VCaP (cell line): Measurements from ENCODE around the gene NFE2.

Experiments used
- H3K27ac ChIP-seq: fragments of 450-650 bp; 2 replicates; pipeline ENCODE4 v1.5.1; 2017
- TF ChIP-seq, protein P1 (sequence below): fragments of 450-650 bp; conservative IDR thresholded peaks from 2 replicates; pipeline ENCODE4 v1.5.1; 2017; ENCODE audit warnings: mild to moderate bottlenecking, moderate library complexity

NFE2 gene

DNA sequence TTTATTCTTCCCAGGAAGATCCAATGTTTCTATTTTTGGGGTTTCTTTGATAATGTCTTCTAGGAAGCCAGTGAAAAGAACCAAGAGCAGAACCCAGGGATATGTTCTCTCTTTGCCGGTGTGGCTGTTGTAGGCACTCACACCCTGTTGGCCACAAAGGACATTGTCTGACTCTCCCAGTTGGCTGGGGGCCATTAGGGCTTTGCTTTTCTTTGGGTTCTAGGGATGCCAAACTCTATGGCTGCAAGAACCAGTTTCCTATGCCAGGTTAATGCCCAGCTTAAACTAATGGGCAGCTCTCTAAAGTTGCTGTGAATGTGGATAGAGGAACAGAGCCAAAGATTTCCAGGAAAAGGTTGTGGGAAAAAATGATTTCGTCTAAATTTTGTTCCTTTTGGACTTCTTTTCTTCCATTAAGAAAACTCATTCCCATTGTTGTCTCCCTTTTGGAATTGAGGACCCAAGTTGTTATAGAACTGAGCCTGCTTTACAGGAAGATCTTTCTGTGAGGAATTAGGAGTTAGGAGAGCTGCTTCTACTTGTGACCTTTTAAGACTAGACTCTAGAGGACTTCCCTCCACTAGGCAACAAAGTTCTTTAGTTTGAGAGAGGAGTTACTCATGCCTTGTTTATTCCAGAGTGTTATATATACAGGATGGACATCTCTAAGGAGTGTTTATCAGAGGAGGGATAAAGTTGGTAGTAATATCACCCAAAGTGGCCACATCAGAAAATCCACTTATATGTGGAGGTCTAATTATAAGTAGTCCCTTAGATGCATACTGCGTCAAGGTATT, 37.2 kb upstream of the NFE2 start:
- H3K27ac ChIP-seq = no peak overlapping the region
- TF ChIP-seq, protein P1, sequence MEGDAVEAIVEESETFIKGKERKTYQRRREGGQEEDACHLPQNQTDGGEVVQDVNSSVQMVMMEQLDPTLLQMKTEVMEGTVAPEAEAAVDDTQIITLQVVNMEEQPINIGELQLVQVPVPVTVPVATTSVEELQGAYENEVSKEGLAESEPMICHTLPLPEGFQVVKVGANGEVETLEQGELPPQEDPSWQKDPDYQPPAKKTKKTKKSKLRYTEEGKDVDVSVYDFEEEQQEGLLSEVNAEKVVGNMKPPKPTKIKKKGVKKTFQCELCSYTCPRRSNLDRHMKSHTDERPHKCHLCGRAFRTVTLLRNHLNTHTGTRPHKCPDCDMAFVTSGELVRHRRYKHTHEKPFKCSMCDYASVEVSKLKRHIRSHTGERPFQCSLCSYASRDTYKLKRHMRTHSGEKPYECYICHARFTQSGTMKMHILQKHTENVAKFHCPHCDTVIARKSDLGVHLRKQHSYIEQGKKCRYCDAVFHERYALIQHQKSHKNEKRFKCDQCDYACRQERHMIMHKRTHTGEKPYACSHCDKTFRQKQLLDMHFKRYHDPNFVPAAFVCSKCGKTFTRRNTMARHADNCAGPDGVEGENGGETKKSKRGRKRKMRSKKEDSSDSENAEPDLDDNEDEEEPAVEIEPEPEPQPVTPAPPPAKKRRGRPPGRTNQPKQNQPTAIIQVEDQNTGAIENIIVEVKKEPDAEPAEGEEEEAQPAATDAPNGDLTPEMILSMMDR = no peak

DNA sequence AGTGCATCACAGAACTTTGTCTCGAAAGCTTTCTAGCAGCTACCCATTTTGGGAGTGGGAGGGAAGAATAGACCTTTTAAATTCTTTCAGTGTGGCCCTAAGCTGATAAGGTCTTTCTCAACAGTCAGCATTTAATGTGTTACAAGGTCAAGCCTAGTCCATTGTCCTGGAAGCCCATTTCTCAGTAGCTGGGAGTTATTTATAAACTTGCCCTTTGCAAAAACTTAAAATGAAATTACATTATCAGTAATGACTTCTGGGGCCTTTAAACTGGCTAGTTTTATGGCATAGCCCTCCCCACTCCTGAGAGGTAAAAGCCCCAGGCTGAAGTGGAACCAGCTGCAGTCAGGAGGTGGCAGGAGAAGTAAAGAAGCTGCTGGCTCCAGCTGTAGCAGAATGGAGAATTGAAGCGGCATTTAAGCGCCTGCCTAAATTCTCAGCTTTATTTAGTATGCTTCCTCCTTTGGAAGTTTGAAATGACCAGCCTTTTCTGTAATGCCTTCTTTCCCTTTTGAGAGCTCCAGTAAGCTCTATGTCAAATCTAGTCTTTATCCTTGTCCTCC, 36.5 kb upstream of the NFE2 start:
- no peak overlapping the region for H3K27ac ChIP-seq
- TF ChIP-seq, protein P1 = no peak

DNA sequence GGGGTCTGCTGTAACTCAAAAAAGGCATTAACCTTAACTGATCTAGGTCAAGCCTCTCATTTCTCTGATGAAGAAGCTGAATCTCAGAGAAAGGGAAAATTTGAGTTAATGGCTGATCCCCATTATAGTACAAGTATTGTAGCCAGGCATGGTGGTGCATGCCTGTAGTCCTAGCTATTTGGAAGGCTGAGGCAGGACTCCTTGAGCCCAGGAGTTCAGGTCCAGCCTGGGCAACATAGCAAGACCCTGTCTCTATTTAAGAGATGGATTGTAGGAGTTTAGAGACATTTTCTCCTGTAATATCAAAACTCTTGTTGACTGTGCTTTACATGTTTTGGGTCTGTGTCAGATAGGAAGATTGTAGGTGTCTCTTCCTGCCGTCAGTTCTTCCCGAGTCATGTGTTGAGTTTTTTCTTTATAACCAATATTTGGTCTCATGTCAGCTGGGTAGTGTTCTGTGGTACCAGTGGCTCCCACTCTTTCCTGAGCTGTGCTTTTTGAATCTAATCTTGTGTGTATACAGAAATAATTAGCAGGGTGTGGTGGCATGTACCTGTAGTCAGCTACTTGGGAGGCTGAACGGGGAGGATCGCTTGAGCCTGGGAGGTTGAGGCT, 32.7 kb upstream of the NFE2 start:
- H3K27ac ChIP-seq = no peak overlapping the region
- TF ChIP-seq, protein P1 = no peak

DNA sequence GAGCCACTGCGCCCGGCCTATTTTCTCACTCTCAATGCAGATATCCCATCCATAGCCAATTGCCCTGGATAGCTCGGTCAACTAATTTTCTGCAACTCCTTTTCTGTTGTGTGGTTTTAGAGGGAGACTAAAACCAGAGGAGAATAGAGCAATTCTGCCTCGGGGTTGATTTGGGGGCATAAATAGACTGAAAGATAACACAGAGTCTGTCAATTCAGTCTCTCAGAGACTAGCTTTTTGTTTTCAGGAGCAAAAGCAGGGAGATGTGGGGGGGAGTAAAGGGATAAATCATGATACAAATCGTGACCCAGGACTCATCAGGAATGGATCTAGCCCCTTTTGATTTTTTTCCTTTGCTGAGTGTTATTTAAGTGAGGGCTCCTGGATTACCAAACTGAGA, 30.6 kb upstream of the NFE2 start:
- no peak overlapping the region for H3K27ac ChIP-seq
- TF ChIP-seq, protein P1 = no peak

DNA sequence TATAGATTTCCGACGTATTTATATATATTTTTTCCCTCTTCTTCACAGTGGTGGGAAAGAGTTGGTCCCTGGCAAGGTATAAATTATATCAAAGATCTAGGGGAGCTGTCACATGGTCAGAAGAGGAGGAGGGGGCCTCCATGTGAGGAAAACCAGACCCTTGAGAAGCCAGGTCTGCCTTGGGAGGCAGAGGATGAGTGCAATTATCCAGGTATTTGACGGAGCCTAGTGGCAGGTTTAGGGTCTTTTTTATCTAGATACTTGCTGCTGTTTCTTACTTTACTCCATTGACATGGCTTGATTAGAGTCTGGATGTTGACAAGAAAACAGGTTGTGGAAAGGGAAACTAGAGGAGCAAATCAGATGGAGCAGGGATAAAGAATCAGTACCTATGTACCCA, 29.6 kb upstream of the NFE2 start:
- no peak overlapping the region for H3K27ac ChIP-seq
- TF ChIP-seq, protein P1 = no peak

DNA sequence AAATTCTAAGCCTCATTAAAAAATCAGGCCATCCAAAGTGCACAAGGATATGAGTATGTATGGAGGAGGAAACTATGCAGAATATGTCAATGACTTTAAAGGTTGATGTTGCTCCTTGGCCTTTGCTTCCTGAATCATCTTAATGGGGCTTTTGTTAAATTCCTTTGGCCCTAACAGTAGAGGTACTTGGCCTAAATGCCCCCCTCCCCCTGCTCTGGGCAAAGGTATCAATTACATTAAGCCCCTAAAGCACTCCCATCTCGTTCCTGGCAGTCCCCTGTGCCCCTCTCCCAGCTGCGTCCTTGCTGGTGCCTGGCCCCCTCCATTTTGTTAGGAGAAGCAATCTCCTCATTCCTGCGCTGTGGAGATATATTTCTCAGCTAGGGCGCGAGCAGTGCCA, 28.9 kb upstream of the NFE2 start:
- H3K27ac ChIP-seq = no peak overlapping the region
- TF ChIP-seq, protein P1 = no peak

DNA sequence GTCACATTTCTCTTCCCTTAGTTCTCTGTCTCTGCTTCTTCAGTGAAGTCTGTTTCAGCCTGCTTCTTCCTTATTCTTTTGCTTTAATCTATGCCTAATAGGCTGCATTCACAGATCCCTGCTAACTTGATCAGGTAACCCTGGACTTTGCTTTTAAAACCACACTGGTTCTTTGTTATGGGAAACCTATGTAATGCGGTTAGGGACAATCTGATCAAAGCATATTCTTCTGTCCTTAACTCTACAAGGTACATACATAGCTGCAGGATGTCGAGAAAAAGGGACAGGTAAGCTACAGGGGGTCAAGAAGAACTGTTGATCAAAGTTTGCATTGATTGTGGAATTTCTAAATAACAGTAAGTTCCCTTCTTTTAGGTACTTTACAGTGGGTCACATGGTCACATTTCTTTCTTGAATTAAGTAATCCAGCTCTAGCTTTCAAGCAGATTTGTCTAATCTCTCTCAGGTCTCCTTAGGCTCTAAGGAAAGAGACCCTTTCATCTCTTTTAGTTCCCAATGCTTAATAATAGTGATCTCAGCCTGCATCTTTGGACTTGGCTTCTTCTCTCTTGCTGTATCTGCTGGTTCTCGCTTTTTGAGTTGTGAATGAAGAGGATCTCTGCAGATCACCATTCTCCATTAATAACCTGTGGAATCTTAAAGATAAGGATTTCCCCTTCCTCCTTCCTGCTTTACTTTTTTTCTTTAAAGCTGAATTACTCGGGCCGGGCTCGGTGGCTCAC, 28.0 kb upstream of the NFE2 start:
- TF ChIP-seq, protein P1 = no peak

DNA sequence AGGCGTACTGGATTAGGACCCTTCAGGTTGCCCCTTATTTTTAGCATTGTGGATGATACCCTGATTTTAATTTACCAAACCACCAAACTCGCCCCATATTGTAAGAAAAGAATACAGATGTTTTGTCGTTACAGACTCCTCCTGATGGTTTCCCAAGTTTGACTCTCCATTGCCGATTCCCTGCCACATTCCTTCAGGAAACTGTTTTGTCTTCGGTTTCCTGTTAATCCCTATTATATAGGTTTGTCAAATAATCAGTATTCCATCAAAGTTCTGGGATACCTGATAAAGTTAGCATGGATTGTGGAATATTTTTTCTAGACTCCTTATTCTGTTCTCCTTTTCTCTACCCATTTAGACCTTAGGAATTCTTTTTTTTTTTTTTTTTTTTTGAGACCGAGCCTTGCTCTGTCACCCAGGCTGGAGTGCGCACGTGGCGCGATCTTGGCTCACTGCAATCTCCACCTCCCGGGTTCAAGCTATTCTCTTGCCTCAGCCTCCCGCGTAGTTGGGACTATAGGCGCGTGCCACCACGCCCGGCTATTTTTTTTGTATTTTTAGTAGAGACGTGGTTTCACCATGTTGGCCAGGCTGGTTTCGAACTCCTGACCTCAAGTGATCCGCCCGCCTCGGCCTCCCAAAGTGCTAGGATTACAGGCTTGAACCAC, 24.8 kb upstream of the NFE2 start:
- H3K27ac ChIP-seq = peak overlapping the region; percentile 86

More for the DNA sequence above, 28.0 kb upstream of the NFE2 start:
- H3K27ac ChIP-seq = no peak overlapping the region
